NCI-H526 treated with DMSO at 0.1 percent for 48 hours (cell line): ENCODE data around the gene THBS2.

Experiments
- DNase-seq: peaks from one replicate; lab custom pipeline; 2025; lab: John Stamatoyannopoulos, UW

Gene THBS2

GRCh38 chr6:169249057-169249456, 4.6 kb downstream of the THBS2 start:
- DNase-seq, result no peak

GRCh38 chr6:169248521-169248971, 5.1 kb downstream of the THBS2 start:
- DNase-seq, result no peak

GRCh38 chr6:169247991-169248390, 5.7 kb downstream of the THBS2 start:
- no peak for DNase-seq

DNA sequence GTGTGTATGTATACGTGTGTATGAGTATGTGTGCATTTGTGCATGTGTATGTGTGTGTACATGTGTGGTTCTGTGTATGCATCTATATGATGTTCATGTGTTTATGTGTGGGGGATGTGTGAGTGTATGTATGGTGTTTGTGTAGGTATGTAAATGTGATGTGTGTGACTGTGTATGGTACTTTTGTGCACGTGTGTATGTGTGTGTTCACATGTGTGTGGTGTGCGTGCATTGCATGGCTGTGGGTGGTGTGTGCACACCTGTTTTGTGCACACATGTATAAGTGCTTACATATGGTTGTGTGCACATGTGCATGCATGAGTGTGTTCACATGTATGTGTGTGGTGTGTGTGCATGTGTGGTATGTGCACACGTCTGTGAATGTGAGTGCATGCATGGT, 6.2 kb downstream of the THBS2 start:
- no peak for DNase-seq

GRCh38 chr6:169246445-169246844, 7.2 kb downstream of the THBS2 start:
- no peak for DNase-seq

- no peak for DNase-seq
Observed at GRCh38 chr6:169244684-169245383, 8.8 kb downstream of the THBS2 start.

GRCh38 chr6:169243661-169244060, 10.0 kb downstream of the THBS2 start:
- DNase-seq, result no peak

DNA sequence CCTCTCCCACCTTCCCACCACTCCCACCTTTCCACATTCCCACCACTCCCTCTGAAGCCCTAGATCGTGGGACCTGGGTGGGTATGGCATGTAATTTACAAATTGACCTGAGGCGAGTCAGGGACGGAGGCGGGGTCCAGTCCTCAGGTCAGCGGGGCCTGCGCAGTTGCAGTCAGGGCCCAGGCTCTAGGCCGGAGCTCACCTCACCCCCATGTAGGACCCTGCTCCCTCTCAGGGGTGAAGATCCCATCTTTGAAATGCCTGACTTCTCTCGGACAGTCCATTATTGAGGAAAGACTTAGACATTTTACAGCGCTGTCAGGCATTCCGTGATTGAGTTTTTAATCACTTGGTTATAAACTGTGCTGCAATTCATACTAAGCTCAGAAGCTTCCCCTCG, 10.5 kb downstream of the THBS2 start:
- no peak for DNase-seq

GRCh38 chr6:169241688-169242350, 11.8 kb downstream of the THBS2 start:
- DNase-seq, result no peak

GRCh38 chr6:169240591-169241390, 12.9 kb downstream of the THBS2 start:
- DNase-seq, result no peak

GRCh38 chr6:169240125-169240524, 13.5 kb downstream of the THBS2 start:
- no peak for DNase-seq

- DNase-seq, result no peak
Observed at GRCh38 chr6:169239181-169239580, 14.5 kb downstream of the THBS2 start.

DNA sequence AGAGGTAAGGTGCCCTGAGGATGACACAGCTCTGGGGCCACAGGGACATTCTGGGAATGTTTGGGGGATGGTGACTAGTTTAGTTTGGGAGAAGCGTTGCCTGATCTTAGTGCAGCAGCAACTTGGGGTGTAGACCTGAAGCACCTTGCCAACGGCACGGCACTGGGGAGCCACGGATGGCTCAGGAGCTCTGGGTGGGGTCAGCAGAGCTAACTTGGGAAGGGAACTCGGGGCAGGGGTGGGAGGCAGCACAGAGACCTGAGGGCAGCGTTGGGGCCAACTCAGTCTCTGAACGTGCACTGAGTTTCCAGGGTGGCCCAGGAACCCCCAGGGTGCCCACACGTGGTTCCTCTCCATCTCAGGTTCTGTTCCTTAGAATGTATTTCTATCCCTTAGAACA, 14.9 kb downstream of the THBS2 start:
- no peak for DNase-seq

- DNase-seq, result no peak
Observed at GRCh38 chr6:169237496-169238134, 16.0 kb downstream of the THBS2 start.

- DNase-seq, result no peak
Observed at GRCh38 chr6:169236988-169237387, 16.7 kb downstream of the THBS2 start.

DNA sequence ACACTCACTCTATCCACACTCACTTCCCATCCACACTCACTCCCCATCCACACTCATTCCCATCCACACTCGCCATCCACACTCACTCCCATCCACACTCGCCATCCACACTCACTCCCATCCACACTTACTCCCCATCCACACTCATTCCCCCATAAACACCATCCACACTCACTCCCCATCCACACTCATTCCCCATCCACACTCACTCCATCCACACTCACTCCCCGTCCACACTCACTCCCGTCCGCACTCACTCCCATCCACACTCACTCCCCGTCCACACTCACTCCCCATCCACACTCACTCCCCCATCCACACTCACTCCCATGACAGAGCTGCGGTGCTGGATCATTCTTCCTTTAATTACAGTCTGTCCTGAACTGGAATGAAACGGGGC, 17.1 kb downstream of the THBS2 start:
- DNase-seq, result no peak

DNA sequence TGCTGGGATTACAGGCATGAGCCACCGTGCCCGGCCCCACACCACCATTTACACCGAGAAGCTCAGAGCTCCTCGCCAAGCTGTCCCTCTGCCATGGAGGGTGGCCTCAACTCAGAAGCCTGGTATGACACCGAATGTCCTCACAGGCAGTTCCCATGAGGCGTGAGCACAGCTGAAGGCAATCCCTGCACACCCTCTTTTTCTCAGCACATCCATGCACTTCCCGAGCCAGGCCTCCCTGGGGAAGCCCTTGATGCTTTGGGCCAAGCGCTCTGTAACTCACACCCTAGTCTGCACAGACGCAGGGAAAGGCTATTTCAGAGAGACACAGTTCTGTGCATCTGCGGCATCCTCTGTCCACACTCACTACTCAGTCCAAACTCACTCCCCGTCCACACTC, 18.4 kb downstream of the THBS2 start:
- no peak for DNase-seq

DNA sequence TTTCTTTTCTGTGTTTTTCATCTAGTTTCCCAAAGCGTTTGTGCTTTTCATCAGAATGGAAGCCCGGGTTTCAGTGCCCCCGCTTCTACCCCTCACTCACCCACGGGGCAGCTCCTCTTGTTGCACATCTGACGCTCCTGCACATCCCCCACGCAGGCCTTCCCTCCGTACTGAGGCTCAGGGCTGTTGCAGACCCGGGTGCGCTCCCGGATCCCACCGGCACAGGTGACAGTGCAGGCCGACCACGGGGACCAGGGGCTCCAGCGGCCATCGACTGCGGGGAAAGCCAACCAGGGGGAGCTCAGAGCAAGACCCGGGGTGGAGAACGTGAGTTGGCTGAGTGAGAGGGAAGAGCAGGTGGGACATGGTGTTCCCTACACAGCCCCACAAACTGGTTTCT, 19.0 kb downstream of the THBS2 start:
- no peak for DNase-seq

DNA sequence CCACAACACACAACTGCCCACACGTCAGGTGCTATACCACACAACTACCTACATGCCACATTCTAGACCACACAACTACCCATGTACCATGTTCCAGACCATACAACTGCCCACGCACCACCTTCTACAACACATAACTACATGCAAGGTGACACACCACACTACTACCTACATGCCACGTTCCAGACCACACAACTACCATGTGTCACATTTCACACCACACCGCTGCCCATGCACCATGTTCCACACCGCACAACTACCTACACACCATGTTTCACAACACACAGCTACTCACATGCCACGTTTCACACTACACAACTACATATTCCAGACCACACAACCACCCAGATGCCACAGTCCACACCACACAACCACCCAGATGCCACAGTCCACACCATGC, 19.8 kb downstream of the THBS2 start:
- no peak for DNase-seq

- DNase-seq, result no peak
Observed at GRCh38 chr6:169233181-169233580, 20.5 kb downstream of the THBS2 start.

DNA sequence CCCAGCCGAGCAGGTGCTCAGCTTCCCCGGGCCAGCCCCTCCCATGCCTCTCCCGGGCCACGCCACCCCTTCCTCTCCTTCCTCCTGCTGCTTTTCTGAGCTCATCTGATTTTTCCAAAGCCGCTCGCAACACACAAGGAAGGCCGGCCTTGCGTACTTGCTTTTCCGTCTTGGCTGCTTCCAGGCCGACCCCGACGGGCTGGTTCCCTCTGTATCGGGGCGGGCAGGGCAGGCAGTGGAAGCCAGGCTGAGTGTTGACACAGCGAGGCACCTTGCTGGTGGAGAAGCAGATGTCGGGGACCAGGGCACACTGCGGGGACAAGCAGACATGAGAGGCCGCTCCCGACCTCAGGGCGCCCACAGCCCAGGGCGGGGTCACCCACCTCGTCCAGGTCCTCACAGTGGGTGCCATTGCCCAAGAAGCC, 21.1 kb downstream of the THBS2 start:
- no peak for DNase-seq

DNA sequence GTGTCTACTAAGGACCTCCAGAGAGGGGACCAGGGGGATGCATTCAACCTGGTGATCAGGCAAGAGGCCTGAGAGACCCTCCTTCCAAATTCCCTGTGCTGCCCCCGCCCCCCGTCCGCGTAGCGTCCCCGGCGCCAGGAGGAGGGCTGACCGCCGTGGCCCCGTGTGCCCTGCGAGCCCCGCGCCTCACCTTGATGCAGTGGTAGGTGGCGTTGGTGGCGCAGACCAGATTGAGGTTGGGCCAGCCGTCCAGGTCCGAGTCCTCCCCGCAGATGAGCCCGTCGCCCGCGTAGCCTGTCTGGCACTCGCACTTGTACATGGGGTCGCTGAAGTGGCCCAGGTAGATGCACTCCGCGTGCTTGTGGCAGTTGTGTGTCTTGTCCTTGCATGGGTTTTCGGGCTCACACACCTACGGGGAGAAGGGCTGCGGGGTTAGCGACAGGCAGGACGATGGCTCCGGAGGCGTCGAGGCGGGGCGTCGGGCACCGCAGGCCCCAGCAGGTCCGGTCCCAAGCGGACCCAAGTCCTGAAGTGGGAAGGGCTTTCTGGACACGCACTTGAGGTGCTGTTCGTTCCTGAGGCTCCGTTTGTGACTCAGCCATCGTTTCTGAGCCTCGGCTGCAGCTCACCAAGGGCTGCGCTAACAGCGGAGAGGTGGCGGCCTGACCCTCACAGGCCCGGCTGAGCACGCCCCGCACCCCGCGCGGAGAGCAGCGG, 21.7 kb downstream of the THBS2 start:
- no peak for DNase-seq
